Adrenal gland (tissue), 12 donors: ENCODE results near the gene MTR. TPM values are rescaled to one million over a fixed set of nuclear protein-coding genes. Genes with fewer than 3 reads are reported as not detected.

Source experiments
- DNase-seq, 7 donors: peaks; one replicate each; pipeline ENCODE4 v3.0.0-alpha.2; 2019 to 2020
- H3K27ac ChIP-seq, 5 donors: fragments of 200-600 bp; sonication (generic) in 4 of 5; 1 replicate in 3 of 5; 2 replicates in 2 of 5; pipeline versions ENCODE4 v1.5.1 to v1.8.0; 2016 to 2020; ENCODE audit warnings: mild to moderate bottlenecking in 1 of 5
- H3K27me3 ChIP-seq: fragments of 200-600 bp; 2 replicates; pipeline ENCODE4 v1.8.0; 2021
- H3K36me3 ChIP-seq, 2 donors: fragments of 200-600 bp; replicated peaks in 1 of 2; 1 replicate in 1 of 2; 2 replicates in 1 of 2; pipeline versions ENCODE4 v1.5.1 to v1.8.0; 2018 to 2022
- H3K4me1 ChIP-seq, 2 donors: fragments of 200-600 bp; replicated peaks in 1 of 2; 1 replicate in 1 of 2; 2 replicates in 1 of 2; pipeline versions ENCODE4 v1.5.1 to v1.8.0; 2018 to 2021
- H3K4me3 ChIP-seq, 4 donors: fragments of 200-600 bp; sonication (generic) in 3 of 4; one replicate each; pipeline ENCODE4 v1.5.1; 2016 to 2018
- H3K9me3 ChIP-seq, 3 donors: fragments of 200-600 bp; sonication (generic) in 1 of 3; replicated peaks in 1 of 3; 1 replicate in 2 of 3; 2 replicates in 1 of 3; pipeline versions ENCODE4 v1.5.1 to v1.8.0; 2016 to 2021
- POLR2A ChIP-seq, 2 donors: fragments of 450-650 bp; IDR thresholded peaks; one replicate each; pipeline ENCODE4 v1.6.1; 2017; ENCODE audit warnings: antibody characterized with exemption in 2 of 2, mild to moderate bottlenecking in 2 of 2, moderate library complexity in 1 of 2
- WGBS, 4 donors: extraction: QIAGEN DNeasy Blood & Tissue Kit in 2 of 4; methylation state at CpG; one replicate each; pipeline versions ENCODE4 v1.1.5 to v1.1.7; 2013 to 2017; 5-methylcytosine and 5-hydroxymethylcytosine counted together
- intact Hi-C, 2 donors: fragments of 100-400 bp; cut with DNase I; formaldehyde crosslinking; loops; one replicate each; pipeline versions ENCODE4 v1.14.1 to v1.15.0; 2022 to 2023
- polyA plus RNA-seq, 3 donors: library from polyadenylated mRNA; stranded (reverse); fragments of 200-250 nt in 2 of 3; fragments of 350-450 nt in 1 of 3; fragmentation: Illumina TruSeq in 1 of 3; extraction: RNeasy Lipid Tissue Mini Kit (QIAGEN cat#74804) in 1 of 3; gene quantifications; one replicate each; pipeline ENCODE4 v1.2.3, GENCODE V29; 2013 to 2014
- total RNA-seq, 9 donors: library from RNA; depleted of rRNA in 4 of 9; stranded (reverse); fragments of >200 nt in 4 of 9; fragments of 120-200 nt in 1 of 9; fragmentation: NEBNext Ultra II Directional in 1 of 9; extraction: Animal tissue kit (Norgen Biotek cat#: 25700) in 1 of 9; gene quantifications; one replicate each; pipeline versions ENCODE4 v1.1.0 to v1.2.4, GENCODE V29; 2013 to 2023
- TF ChIP-seq, protein P1 (sequence below), 6 experiments: fragments of 450-650 bp in 4 of 6; fragments of 200-600 bp in 2 of 6; sonication (generic) in 1 of 6; IDR thresholded peaks; 1 replicate in 5 of 6; 2 replicates in 1 of 6; pipeline versions ENCODE4 v1.5.1 to v1.8.0; 2016 to 2021; ENCODE audit warnings: antibody characterized with exemption in 6 of 6, mild to moderate bottlenecking in 2 of 6, moderate library complexity in 1 of 6
- donor health status: healthy with polysubstance abuse.
- donor health status: Bipolar disorder and iron deficiency.
- donor health status: DM: yes; HTN: yes; CAD: no.
- donor health status: DM: no; HTN: no; CAD: no.
- donor health status: DM: no; HTN: no; CAD: no.
- donor health status: DM: yes; HTN: yes; CAD: no.

MTR gene
- total and polyA plus RNA-seq, 12 donors: 7.8 to 44.3 (median 25.1) TPM

DNA sequence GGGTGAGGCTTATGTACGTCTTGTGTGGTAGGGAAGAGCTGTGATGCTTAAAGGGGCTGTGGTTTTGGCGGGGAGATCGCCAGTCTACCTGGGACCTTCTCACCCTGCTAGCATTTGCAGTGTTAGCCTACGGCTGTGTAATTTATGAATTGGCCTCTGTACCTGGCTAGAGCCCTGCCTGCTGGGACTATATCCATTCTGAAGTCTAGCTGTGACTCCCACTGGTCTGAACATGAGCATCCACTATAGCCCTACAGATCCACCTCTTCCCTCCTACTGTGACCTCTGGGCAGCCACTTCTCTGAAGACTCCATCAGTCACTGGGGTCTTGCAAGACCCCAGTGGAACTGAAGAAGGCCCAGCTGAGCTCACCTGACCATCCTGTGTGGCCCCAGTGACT, 135.4 kb downstream of the MTR start:
- Histone ChIP-seq H3K27ac (no peak overlapping the region), H3K4me1 (no peaks in the 10 kb centered on the region), H3K4me3 (no peak overlapping the region), H3K9me3 (no peaks in the 10 kb centered on the region), H3K27me3 (no peaks in the 10 kb centered on the region), H3K36me3 (no peaks in the 10 kb centered on the region)
- DNase-seq: no peak
- intact Hi-C loops: no loop called here
- WGBS, 4 donors: 76 to 90% (median 84%) methylated on average over 4 of the region's 4 CpGs
- TF ChIP-seq, protein P1, sequence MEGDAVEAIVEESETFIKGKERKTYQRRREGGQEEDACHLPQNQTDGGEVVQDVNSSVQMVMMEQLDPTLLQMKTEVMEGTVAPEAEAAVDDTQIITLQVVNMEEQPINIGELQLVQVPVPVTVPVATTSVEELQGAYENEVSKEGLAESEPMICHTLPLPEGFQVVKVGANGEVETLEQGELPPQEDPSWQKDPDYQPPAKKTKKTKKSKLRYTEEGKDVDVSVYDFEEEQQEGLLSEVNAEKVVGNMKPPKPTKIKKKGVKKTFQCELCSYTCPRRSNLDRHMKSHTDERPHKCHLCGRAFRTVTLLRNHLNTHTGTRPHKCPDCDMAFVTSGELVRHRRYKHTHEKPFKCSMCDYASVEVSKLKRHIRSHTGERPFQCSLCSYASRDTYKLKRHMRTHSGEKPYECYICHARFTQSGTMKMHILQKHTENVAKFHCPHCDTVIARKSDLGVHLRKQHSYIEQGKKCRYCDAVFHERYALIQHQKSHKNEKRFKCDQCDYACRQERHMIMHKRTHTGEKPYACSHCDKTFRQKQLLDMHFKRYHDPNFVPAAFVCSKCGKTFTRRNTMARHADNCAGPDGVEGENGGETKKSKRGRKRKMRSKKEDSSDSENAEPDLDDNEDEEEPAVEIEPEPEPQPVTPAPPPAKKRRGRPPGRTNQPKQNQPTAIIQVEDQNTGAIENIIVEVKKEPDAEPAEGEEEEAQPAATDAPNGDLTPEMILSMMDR (IDR thresholded peaks at IDR 0.05): no peak
- no peak for TF ChIP-seq POLR2A (IDR thresholded peaks at IDR 0.05)

DNA sequence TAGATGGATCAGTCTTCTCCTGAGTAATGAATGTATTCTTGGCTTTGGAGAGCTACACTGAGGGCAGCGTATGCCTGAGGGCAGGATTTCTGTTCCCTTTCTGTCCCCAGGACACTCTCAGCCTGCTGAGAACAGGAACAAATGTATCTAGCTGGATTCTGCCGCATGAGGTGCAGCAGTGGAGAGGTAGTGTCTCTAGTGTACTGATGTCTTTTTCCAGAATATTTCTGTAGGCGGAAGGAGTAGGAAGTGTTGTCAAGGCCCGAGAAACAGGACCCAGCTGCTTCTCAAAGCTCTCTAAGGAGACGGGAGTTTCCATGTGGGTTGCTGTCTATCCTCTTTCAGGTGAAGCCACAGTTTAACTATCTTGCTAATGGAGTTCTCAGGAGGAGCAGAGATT, 143.7 kb downstream of the MTR start:
- no peaks in the 10 kb centered on the region for H3K27me3 ChIP-seq

DNA sequence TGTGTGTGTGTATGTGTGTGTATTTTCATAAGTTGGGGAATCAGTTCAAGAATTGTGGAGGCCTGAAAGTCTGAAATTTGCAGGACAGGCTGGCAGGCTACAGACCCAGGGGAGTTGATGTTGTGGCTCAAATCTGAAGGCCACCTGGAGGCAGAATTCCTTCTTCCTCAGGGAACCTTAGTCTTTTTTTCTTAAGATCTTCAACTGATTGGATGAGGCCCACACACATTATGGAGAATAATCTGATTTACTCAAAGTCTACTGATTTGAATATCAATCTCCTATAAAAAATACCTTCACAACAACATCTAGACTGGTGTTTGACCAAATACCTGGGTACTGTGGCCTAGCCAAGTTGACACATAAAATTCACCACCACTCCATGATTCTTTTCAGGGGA, 147.3 kb downstream of the MTR start:
- Histone ChIP-seq H3K27me3 (no peaks in the 10 kb centered on the region), H3K36me3 (no peaks in the 10 kb centered on the region), H3K27ac (no peak overlapping the region), H3K4me3 (no peak overlapping the region), H3K4me1 (no peaks in the 10 kb centered on the region), H3K9me3 (no peaks in the 10 kb centered on the region)
- no peak for DNase-seq
- no peak for TF ChIP-seq POLR2A (IDR thresholded peaks at IDR 0.05)
- TF ChIP-seq, protein P1 (IDR thresholded peaks at IDR 0.05): no peak
- intact Hi-C loops: no loop called here

More for the DNA sequence above, 143.7 kb downstream of the MTR start:
- Histone ChIP-seq H3K27ac (no peak overlapping the region), H3K9me3 (no peaks in the 10 kb centered on the region), H3K36me3 (no peaks in the 10 kb centered on the region), H3K4me3 (no peak overlapping the region), H3K4me1 (no peaks in the 10 kb centered on the region)
- intact Hi-C loops: no loop called here
- TF ChIP-seq, protein P1 (IDR thresholded peaks at IDR 0.05): no peak
- TF ChIP-seq POLR2A (IDR thresholded peaks at IDR 0.05): no peak
- DNase-seq: no peak
- 60 to 74% (median 70%) methylated on average over 5 of the region's 5 CpGs for WGBS, 4 donors

DNA sequence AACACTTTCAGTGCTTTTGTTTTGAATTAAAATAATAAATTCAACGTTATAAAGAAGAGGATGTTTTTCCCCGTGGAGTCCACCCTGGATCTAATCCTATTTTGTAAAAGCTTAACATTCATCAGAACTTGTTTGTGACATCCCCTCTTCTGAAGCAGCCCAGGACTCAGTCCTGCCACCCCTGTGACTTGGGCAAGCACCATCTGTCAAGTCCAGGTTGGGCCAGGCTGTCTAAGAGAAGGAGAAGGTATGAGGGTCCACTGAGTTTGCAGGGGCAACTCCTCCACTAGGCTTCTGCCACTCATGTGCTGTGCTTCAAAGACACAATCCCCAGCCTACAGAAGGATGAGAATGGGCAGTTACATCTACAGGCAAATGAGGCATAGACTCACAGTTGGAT, 149.5 kb downstream of the MTR start:
- no peak for TF ChIP-seq POLR2A (IDR thresholded peaks at IDR 0.05)
- TF ChIP-seq, protein P1 (IDR thresholded peaks at IDR 0.05): no peak
- Histone ChIP-seq H3K4me1 (no peaks in the 10 kb centered on the region), H3K4me3 (no peak overlapping the region), H3K27me3 (no peaks in the 10 kb centered on the region), H3K36me3 (no peaks in the 10 kb centered on the region), H3K9me3 (no peaks in the 10 kb centered on the region), H3K27ac (no peak overlapping the region)
- WGBS, 4 donors: 70 to 83% (median 71%) methylated on average over 2 of the region's 2 CpGs
- DNase-seq: no peak
- intact Hi-C loops: no loop called here
